ENCODE results near the gene SEZ6.

The SEZ6 gene

GRCh38 chr17:28963055-28963611, 42.7 kb downstream of the SEZ6 start:
- no peaks in the 10 kb centered on the region for H3K9me3 ChIP-seq (ENCODE audit: control insufficient read depth, insufficient read depth, low read depth, low read length)
- POLR2A ChIA-PET: interaction anchor here (0.7 to 1.2 kb wide), 3 partner anchors 11 to 146 kb away, joined by 4 to 6 read pairs (median 5); partner anchors contain the start of gene PHF12
- H3K36me3 ChIP-seq (ENCODE audit: control insufficient read depth in 2 of 2, insufficient read depth in 1 of 2, low read length in 2 of 2): no peaks in the 10 kb centered on the region
- no peak overlapping the region for H3K4me3 ChIP-seq (ENCODE audit: low read depth, low read length)
- no peak overlapping the region for H3K27ac ChIP-seq (ENCODE audit: extremely low read depth, low read depth, low read length)
- no peaks in the 10 kb centered on the region for H3K4me1 ChIP-seq (ENCODE audit: control insufficient read depth, insufficient read depth, low read length)
- TF ChIP-seq ELK4 (IDR thresholded peaks at IDR 0.05; ENCODE audit: borderline replicate concordance, low read depth, low read length): no peak
- no peak for TF ChIP-seq ZNF366 (tag by site-specific recombination; conservative IDR thresholded peaks at IDR 0.05)
- no peak for TF ChIP-seq YY1 (tag by site-specific recombination; IDR thresholded peaks at IDR 0.05)
- no peak for TF ChIP-seq TSHZ1 (tag by site-specific recombination; IDR thresholded peaks at IDR 0.05; ENCODE audit: borderline replicate concordance)
- TF ChIP-seq ZBTB49 (tag by site-specific recombination; IDR thresholded peaks at IDR 0.05; ENCODE audit: low read depth): no peak
- no peak for TF ChIP-seq SALL2 (tag by site-specific recombination; IDR thresholded peaks at IDR 0.05; ENCODE audit: borderline replicate concordance)
- no peak for TF ChIP-seq ZNF610 (tag by site-specific recombination; IDR thresholded peaks at IDR 0.05; ENCODE audit: borderline replicate concordance)
- no peak for TF ChIP-seq ZNF426 (tag by site-specific recombination; IDR thresholded peaks at IDR 0.05)
- no peak for TF ChIP-seq SCRT1 (tag by site-specific recombination; IDR thresholded peaks at IDR 0.05; ENCODE audit: borderline replicate concordance)
- no peak for TF ChIP-seq TRIM28 (IDR thresholded peaks at IDR 0.05; ENCODE audit: borderline replicate concordance, low read length)
- TF ChIP-seq SP3 (tag by site-specific recombination; IDR thresholded peaks at IDR 0.05): no peak
- TF ChIP-seq ZNF707 (tag by site-specific recombination; IDR thresholded peaks at IDR 0.05): no peak
- no peak for TF ChIP-seq ZNF692 (tag by site-specific recombination; IDR thresholded peaks at IDR 0.05)
- no peak for TF ChIP-seq HOXD13 (CRISPR knock-in tag; IDR thresholded peaks at IDR 0.05; ENCODE audit: borderline replicate concordance)
- no peak for TF ChIP-seq ZNF19 (tag by site-specific recombination; IDR thresholded peaks at IDR 0.05; ENCODE audit: low read depth)
- TF ChIP-seq ZNF776 (tag by site-specific recombination; IDR thresholded peaks at IDR 0.05; ENCODE audit: borderline replicate concordance): no peak
- no peak for TF ChIP-seq ZBTB20 (tag by site-specific recombination; IDR thresholded peaks at IDR 0.05)
- no peak for TF ChIP-seq ZNF221 (tag by site-specific recombination; IDR thresholded peaks at IDR 0.05; ENCODE audit: borderline replicate concordance)
- TF ChIP-seq ZNF174 (tag by site-specific recombination; IDR thresholded peaks at IDR 0.05): no peak
- TF ChIP-seq HOXA7 (CRISPR knock-in tag; IDR thresholded peaks at IDR 0.05; ENCODE audit: borderline replicate concordance): no peak
- CTCF ChIA-PET: interaction anchor here (0.7 to 18.9 kb wide), 8 partner anchors 10 to 256 kb away, joined by 3 to 680 read pairs (median 8); partner anchors contain the start of genes PHF12 and TLCD1
